Measurements from ENCODE around the gene POU2AF2. TPM values are rescaled to one million over a fixed set of nuclear protein-coding genes. Genes with fewer than 3 reads are reported as not detected.
"Not testable (repeated sequence)": the region's sequence is repeated elsewhere in the genome, so short reads cannot be mapped to it uniquely, and the experiment has no call there.

POU2AF2 gene
- total RNA-seq, 4 donors from 2014 or later, result 1.9 to 4.4 TPM; not detected in 2

GRCh38 chr11:111312076-111312475, 66.6 kb downstream of the POU2AF2 start:
- 52% methylated on average over 1 of the region's 1 CpG; no CpG with 5 or more reads in 1 of the 2 donors for WGBS, 2 donors (ENCODE audit: low coverage in 1 of 2)
- in situ Hi-C loops (cut with MboI; ENCODE audit: low pct_ligation_motif_present in 1 of 4, low pct_unique_long_range_greater_than_20kb in 1 of 4, low sequenced_read_pairs in 3 of 4) (no loop called here), intact Hi-C loops (cut with DNase I; ENCODE audit: low total_unique reads) (no loop called here)
- Histone ChIP-seq H3K4me1 (peaks cover 0 to 29% (median 3%) of the 10 kb centered on the region in 4 donors), H3K4me3 (no peak overlapping the region), H3K9me3 (no peaks in the 10 kb centered on the region), H3K36me3 (no peaks in the 10 kb centered on the region), H3K27me3 (no peaks in the 10 kb centered on the region), H3K27ac (no peak overlapping the region)
- no peak for DNase-seq
- TF ChIP-seq POLR2A (IDR thresholded peaks at IDR 0.05) (no peak), EP300 (IDR thresholded peaks at IDR 0.05; ENCODE audit: low read depth) (no peak), POLR2AphosphoS5 (IDR thresholded peaks at IDR 0.05) (no peak), CTCF (IDR thresholded peaks at IDR 0.05) (no peak)

GRCh38 chr11:111319296-111319695, 73.8 kb downstream of the POU2AF2 start:
- in situ Hi-C loops (cut with MboI; ENCODE audit: low pct_ligation_motif_present in 1 of 4, low pct_unique_long_range_greater_than_20kb in 1 of 4, low sequenced_read_pairs in 3 of 4) (no loop called here), intact Hi-C loops (cut with DNase I; ENCODE audit: low total_unique reads) (no loop called here)
- no peak for DNase-seq
- Histone ChIP-seq H3K36me3 (no peaks in the 10 kb centered on the region), H3K27me3 (no peaks in the 10 kb centered on the region), H3K4me1 (peaks cover 0 to 2% (median 0%) of the 10 kb centered on the region in 4 donors), H3K9me3 (no peaks in the 10 kb centered on the region), H3K4me3 (no peak overlapping the region), H3K27ac (no peak overlapping the region)
- TF ChIP-seq POLR2AphosphoS5 (IDR thresholded peaks at IDR 0.05) (no peak), POLR2A (IDR thresholded peaks at IDR 0.05) (no peak), EP300 (IDR thresholded peaks at IDR 0.05; ENCODE audit: low read depth) (no peak), CTCF (IDR thresholded peaks at IDR 0.05) (no peak)
- 90 to 96% methylated on average over 4 to 6 of the region's 6 CpGs for WGBS, 2 donors (ENCODE audit: low coverage in 1 of 2)

- in situ Hi-C loops (cut with MboI; ENCODE audit: low pct_ligation_motif_present in 1 of 4, low pct_unique_long_range_greater_than_20kb in 1 of 4, low sequenced_read_pairs in 3 of 4); H3K27ac ChIP-seq; H3K27me3 ChIP-seq; H3K36me3 ChIP-seq; DNase-seq; intact Hi-C loops (cut with DNase I; ENCODE audit: low total_unique reads); H3K9me3 ChIP-seq; H3K4me1 ChIP-seq; H3K4me3 ChIP-seq: not testable (repeated sequence)
- 84% methylated on average over 6 of the region's 6 CpGs; no CpG with 5 or more reads in 1 of the 2 donors for WGBS, 2 donors (ENCODE audit: low coverage in 1 of 2)
These were observed 74.7 kb downstream of the POU2AF2 start for GRCh38 chr11:111320199-111320598.

- intact Hi-C loops (cut with DNase I; ENCODE audit: low total_unique reads), result no loop called here
- Histone ChIP-seq H3K27ac (no peak overlapping the region), H3K27me3 (no peaks in the 10 kb centered on the region), H3K4me3 (no peak overlapping the region), H3K4me1 (peaks cover 0 to 5% (median 0%) of the 10 kb centered on the region in 4 donors), H3K36me3 (no peaks in the 10 kb centered on the region), H3K9me3 (no peaks in the 10 kb centered on the region)
- in situ Hi-C loops (cut with MboI; ENCODE audit: low pct_ligation_motif_present in 1 of 4, low pct_unique_long_range_greater_than_20kb in 1 of 4, low sequenced_read_pairs in 3 of 4), result no loop called here
- DNase-seq, result no peak
- TF ChIP-seq CTCF (IDR thresholded peaks at IDR 0.05) (no peak), POLR2AphosphoS5 (IDR thresholded peaks at IDR 0.05) (no peak), EP300 (IDR thresholded peaks at IDR 0.05; ENCODE audit: low read depth) (no peak), POLR2A (IDR thresholded peaks at IDR 0.05) (no peak)
- 93% methylated on average over 5 of the region's 5 CpGs; no CpG with 5 or more reads in 1 of the 2 donors for WGBS, 2 donors (ENCODE audit: low coverage in 1 of 2)
These were observed 75.4 kb downstream of the POU2AF2 start for GRCh38 chr11:111320728-111321568.

All from transverse colon (tissue), 4 donors.